Mucosa of descending colon (tissue), 3 donors: ENCODE measurements around the gene GSG1L. TPM values are rescaled to one million over a fixed set of nuclear protein-coding genes. Genes with fewer than 3 reads are reported as not detected.

Experiments used
- ATAC-seq: fragments of 200-7000 bp; cut with Tn5 transposase; one replicate; pipeline ENCODE4 v1.9.1; 2020; ENCODE audit warnings: mild to moderate bottlenecking, moderate library complexity
- DNase-seq, 3 donors: peaks; one replicate each; pipeline ENCODE4 v3.0.0-alpha.2; 2020
- H3K36me3 ChIP-seq: fragments of 200-600 bp; one replicate; pipeline ENCODE4 v1.8.0; 2021; ENCODE audit warnings: low read depth, mild to moderate bottlenecking
- H3K4me1 ChIP-seq: fragments of 200-600 bp; one replicate; pipeline ENCODE4 v1.8.0; 2021; ENCODE audit warnings: low read depth, mild to moderate bottlenecking
- H3K4me3 ChIP-seq: fragments of 200-600 bp; one replicate; pipeline ENCODE4 v1.8.0; 2021; ENCODE audit warnings: mild to moderate bottlenecking
- H3K9me3 ChIP-seq: fragments of 200-600 bp; one replicate; pipeline ENCODE4 v1.8.0; 2021; ENCODE audit warnings: mild to moderate bottlenecking
- intact Hi-C, 2 donors: fragments of 100-400 bp; cut with DNase I in 1 of 2; cut with micrococcal nuclease in 1 of 2; formaldehyde crosslinking; loops; one replicate each; pipeline versions ENCODE4 v1.11.0 to v1.11.1; 2022; cut with DNase I, micrococcal nuclease
- total RNA-seq, 3 donors: library from RNA; stranded (reverse); fragmentation: NEBNext Ultra II Directional in 2 of 3; extraction: Animal tissue kit (Norgen Biotek cat#: 25700) in 2 of 3; gene quantifications; one replicate each; pipeline versions ENCODE4 v1.2.1 to v1.2.4, GENCODE V29; 2021 to 2023
- TF ChIP-seq, protein P1 (sequence below): fragments of 200-600 bp; IDR thresholded peaks from one replicate; pipeline ENCODE4 v1.8.0; 2022; ENCODE audit warnings: antibody characterized with exemption, mild to moderate bottlenecking
- donor health status: DM: no; HTN: no; CAD: no; lungs with moderate emphysema.
- donor health status: DM: no; HTN: no; CAD: no.
- donor health status: DM: no; HTN: yes; CAD: no.

GSG1L gene
- total RNA-seq, 3 donors from 2014 or later, result 0.46 to 1.2 TPM; not detected in 1

DNA sequence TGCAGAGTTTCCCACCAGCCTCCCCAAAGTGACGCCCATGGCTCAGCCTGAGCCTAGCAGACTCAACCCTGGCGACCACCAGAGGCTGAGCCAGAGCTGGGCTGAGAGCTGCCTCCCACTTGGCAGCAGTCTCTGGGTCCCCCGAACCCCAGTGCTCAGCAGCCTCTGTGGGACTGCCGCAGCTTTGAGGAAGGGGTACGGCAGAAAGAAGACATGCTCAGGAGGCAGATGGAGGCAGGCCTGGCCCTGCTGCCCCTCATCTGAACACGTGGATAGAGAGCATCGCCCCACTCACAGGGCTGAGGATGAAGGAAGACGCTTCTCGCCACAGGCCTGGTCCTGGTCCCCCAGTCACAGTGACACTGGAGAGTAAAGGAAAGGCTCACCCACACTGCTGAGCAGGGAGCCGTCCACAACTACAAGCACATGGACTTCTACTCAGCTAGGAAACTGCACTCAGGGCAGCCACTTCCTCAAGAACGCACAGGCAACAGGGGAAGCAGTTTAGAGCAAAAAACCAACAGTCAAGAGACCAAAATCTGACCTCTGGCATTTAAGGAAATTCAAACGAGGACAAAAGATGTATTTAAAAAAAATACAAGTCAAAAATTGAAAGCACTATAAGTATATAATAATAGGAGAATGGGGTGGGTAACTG, 45.2 kb upstream of the GSG1L start:
- Histone ChIP-seq H3K4me1 (no peaks in the 10 kb centered on the region), H3K4me3 (no peak overlapping the region), H3K9me3 (no peaks in the 10 kb centered on the region), H3K36me3 (peaks cover 8% of the 10 kb centered on the region)
- TF ChIP-seq, protein P1, sequence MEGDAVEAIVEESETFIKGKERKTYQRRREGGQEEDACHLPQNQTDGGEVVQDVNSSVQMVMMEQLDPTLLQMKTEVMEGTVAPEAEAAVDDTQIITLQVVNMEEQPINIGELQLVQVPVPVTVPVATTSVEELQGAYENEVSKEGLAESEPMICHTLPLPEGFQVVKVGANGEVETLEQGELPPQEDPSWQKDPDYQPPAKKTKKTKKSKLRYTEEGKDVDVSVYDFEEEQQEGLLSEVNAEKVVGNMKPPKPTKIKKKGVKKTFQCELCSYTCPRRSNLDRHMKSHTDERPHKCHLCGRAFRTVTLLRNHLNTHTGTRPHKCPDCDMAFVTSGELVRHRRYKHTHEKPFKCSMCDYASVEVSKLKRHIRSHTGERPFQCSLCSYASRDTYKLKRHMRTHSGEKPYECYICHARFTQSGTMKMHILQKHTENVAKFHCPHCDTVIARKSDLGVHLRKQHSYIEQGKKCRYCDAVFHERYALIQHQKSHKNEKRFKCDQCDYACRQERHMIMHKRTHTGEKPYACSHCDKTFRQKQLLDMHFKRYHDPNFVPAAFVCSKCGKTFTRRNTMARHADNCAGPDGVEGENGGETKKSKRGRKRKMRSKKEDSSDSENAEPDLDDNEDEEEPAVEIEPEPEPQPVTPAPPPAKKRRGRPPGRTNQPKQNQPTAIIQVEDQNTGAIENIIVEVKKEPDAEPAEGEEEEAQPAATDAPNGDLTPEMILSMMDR, result no peak
- intact Hi-C loops, result no loop called here
- ATAC-seq (no peak), DNase-seq (no peak)

DNA sequence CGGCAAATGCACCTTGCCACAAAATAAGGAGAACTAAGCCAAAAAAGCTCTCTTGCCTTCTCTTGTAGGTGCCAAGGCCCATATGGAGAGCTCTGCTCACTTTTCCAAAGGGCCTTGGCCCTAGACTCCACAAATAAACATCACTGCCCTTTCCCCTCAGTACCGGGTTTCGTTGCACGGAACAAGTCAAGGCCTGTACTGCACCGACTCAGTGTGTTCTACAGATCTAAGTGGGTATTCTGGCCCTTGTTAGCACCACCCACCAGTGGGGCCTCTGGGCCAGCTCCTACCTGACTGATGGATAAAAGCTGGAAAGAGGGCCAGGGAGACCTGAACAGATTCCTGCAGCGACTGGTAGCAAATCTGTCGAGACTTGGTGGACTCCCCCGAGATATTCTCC, 43.7 kb upstream of the GSG1L start:
- Histone ChIP-seq H3K9me3 (no peaks in the 10 kb centered on the region), H3K36me3 (peaks cover 11% of the 10 kb centered on the region), H3K4me1 (no peaks in the 10 kb centered on the region), H3K4me3 (no peak overlapping the region)
- TF ChIP-seq, protein P1, result no peak
- DNase-seq, result no peak
- no peak for ATAC-seq
- intact Hi-C loops, result no loop called here

GRCh38 chr16:28106467-28107215, 43.1 kb upstream of the GSG1L start:
- no peaks in the 10 kb centered on the region for H3K4me1 ChIP-seq
- no peak for ATAC-seq
- no peak for DNase-seq

GRCh38 chr16:28105954-28106353, 42.4 kb upstream of the GSG1L start:
- TF ChIP-seq, protein P1, result no peak
- H3K4me1 ChIP-seq, result no peaks in the 10 kb centered on the region
- no peaks in the 10 kb centered on the region for H3K9me3 ChIP-seq
- DNase-seq, result no peak
- no peak overlapping the region for H3K4me3 ChIP-seq
- peaks cover 15% of the 10 kb centered on the region for H3K36me3 ChIP-seq
- intact Hi-C loops, result no loop called here
- no peak for ATAC-seq

More at GRCh38 chr16:28106467-28107215, 43.1 kb upstream of the GSG1L start:
- Histone ChIP-seq H3K36me3 (peaks cover 11% of the 10 kb centered on the region), H3K4me3 (no peak overlapping the region), H3K9me3 (no peaks in the 10 kb centered on the region)
- TF ChIP-seq, protein P1, result no peak
- intact Hi-C loops, result no loop called here

- DNase-seq (no peak), ATAC-seq (peak; percentile 27)
- H3K36me3 ChIP-seq, result peaks cover 19% of the 10 kb centered on the region
- no peak overlapping the region for H3K4me3 ChIP-seq
- H3K9me3 ChIP-seq, result no peaks in the 10 kb centered on the region
- intact Hi-C loops, result no loop called here
- H3K4me1 ChIP-seq, result no peaks in the 10 kb centered on the region
- TF ChIP-seq, protein P1, result no peak
Observed at GRCh38 chr16:28105297-28105696, 41.8 kb upstream of the GSG1L start.
